Measurements from ENCODE around the gene SYNPO2. TPM values are rescaled to one million over a fixed set of nuclear protein-coding genes. Genes with fewer than 3 reads are reported as not detected.

SYNPO2 gene
- total and polyA plus RNA-seq, 10 of the 15 experiments (the other 5 are each of a cell fraction or from before 2014, with no cell fraction given): 0.04 to 0.34 (median 0.28) TPM

GRCh38 chr4:118995693-118996391 lies 107.2 kb downstream of the SYNPO2 start:
- Histone ChIP-seq H2AFZ (ENCODE audit: control insufficient read depth, low read depth, low read length) (no peak overlapping the region), H3K9me3 (replicated peaks; ENCODE audit: control insufficient read depth, insufficient read depth, low read length) (no peaks in the 10 kb centered on the region), H3K36me3 (ENCODE audit: control insufficient read depth in 2 of 2, insufficient read depth in 2 of 2, low read length in 1 of 2) (no peaks in the 10 kb centered on the region), H4K20me1 (ENCODE audit: control insufficient read depth, insufficient read depth) (no peaks in the 10 kb centered on the region), H3K79me2 (ENCODE audit: control insufficient read depth, insufficient read depth, low read length) (no peaks in the 10 kb centered on the region), H3K4me2 (ENCODE audit: control insufficient read depth, insufficient read depth) (no peak overlapping the region), H3K4me1 (ENCODE audit: control insufficient read depth, insufficient read depth, low read length) (no peaks in the 10 kb centered on the region), H3K4me3 (no peak overlapping the region), H3K27me3 (replicated peaks in 1 of 2; ENCODE audit: control insufficient read depth in 2 of 2, insufficient read depth in 2 of 2, low read length in 1 of 2) (no peaks in the 10 kb centered on the region; a peak in 2 of 4 replicates), H3K27ac (ENCODE audit: control insufficient read depth, insufficient read depth) (no peak overlapping the region), H3K9ac (ENCODE audit: control insufficient read depth, insufficient read depth, low read length) (no peak overlapping the region)
- ATAC-seq (no peak), FAIRE-seq (no peak), DNase-seq (ENCODE audit: low read depth, low spot score) (no peak)
- ChIA-PET SMC1A (ENCODE audit: uncharacterized antibody, unreplicated experiment) (no interaction called here), CTCF (interaction anchor here (0.6 to 1.2 kb wide), 3 partner anchors 11 to 632 kb away, joined by 3 to 4 read pairs (median 3); no protein-coding TSS in a partner anchor), RAD21 (ENCODE audit: unreplicated experiment) (no interaction called here), POLR2A (no interaction called here)
- in situ Hi-C loops (cut with MboI): no loop called here
- intact Hi-C loops (cut with micrococcal nuclease; ENCODE audit: unreplicated experiment): no loop called here
- WGBS (ENCODE audit: insufficient coverage, insufficient replicate concordance, low lambda C conversion rate, missing lambda C conversion rate): 64% methylated on average over 4 of the region's 4 CpGs
- no TSS peak for BruUV-seq (replicated peaks)
- no peak for TF ChIP-seq ZNF622 (IDR thresholded peaks at IDR 0.05)
- no peak for TF ChIP-seq RELA (IDR thresholded peaks at IDR 0.05; ENCODE audit: borderline replicate concordance, partially characterized antibody)
- TF ChIP-seq EGR1 (IDR thresholded peaks at IDR 0.05; ENCODE audit: borderline replicate concordance in 1 of 2, low read depth in 2 of 2, low read length in 2 of 2): no peak
- TF ChIP-seq CUX1 (IDR thresholded peaks at IDR 0.05; ENCODE audit: insufficient replicate concordance, low read depth, low read length): no peak
- TF ChIP-seq RUNX3 (IDR thresholded peaks at IDR 0.05; ENCODE audit: low read length): no peak
- TF ChIP-seq RAD51 (IDR thresholded peaks at IDR 0.05): no peak
- TF ChIP-seq EZH2 (IDR thresholded peaks at IDR 0.05; ENCODE audit: borderline replicate concordance, control insufficient read depth, low read depth, low read length): no peak
- no peak for TF ChIP-seq HCFC1 (IDR thresholded peaks at IDR 0.05; ENCODE audit: low read length)
- TF ChIP-seq YY1 (IDR thresholded peaks at IDR 0.05; ENCODE audit: low read depth, low read length): no peak
- TF ChIP-seq RBBP5 (conservative IDR thresholded peaks at IDR 0.05): no peak
- TF ChIP-seq STAT1 (conservative IDR thresholded peaks at IDR 0.05): no peak
- TF ChIP-seq ZNF592 (IDR thresholded peaks at IDR 0.05): no peak
- TF ChIP-seq EP300 (IDR thresholded peaks at IDR 0.05; ENCODE audit: borderline replicate concordance in 1 of 2, control insufficient read depth in 1 of 2, low read depth in 2 of 2, low read length in 2 of 2): no peak
- no peak for TF ChIP-seq MEF2B (IDR thresholded peaks at IDR 0.05; ENCODE audit: partially characterized antibody, poor library complexity, severe bottlenecking)

Measured in GM12878 (cell line).